Neural cell (in vitro differentiated cells): Measurements from ENCODE around the gene THTPA. TPM values are rescaled to one million over a fixed set of nuclear protein-coding genes. Genes with fewer than 3 reads are reported as not detected.

Experiments used
- H2AFZ ChIP-seq: fragments of 200-600, 300-800 bp; sonication (generic), shearing (Covaris generic); 2 replicates; pipeline ENCODE4 v1.6.0; 2014; ENCODE audit warnings: low read depth, mild to moderate bottlenecking, antibody characterized with exemption, low read length, moderate library complexity
- H3F3A ChIP-seq: fragments of 200-600 bp; shearing (Covaris generic); 2 replicates; pipeline ENCODE4 v1.6.1; 2016; ENCODE audit warnings: mild to moderate bottlenecking, moderate library complexity, mixed read lengths, antibody characterized with exemption, low read length; ENCODE audit not compliant: insufficient read depth, poor library complexity, severe bottlenecking
- H3K27ac ChIP-seq: fragments of 200-600, 300-800 bp; sonication (generic), shearing (Covaris generic); 2 replicates; pipeline ENCODE4 v1.5.1; 2014; ENCODE audit warnings: mild to moderate bottlenecking, low read length, moderate library complexity
- H3K27me3 ChIP-seq: fragments of 300-800, 200-600 bp; sonication (generic), shearing (Covaris generic); 2 replicates; pipeline ENCODE4 v1.6.0; 2014; ENCODE audit warnings: mild to moderate bottlenecking, low read depth, low read length, moderate library complexity; ENCODE audit not compliant: insufficient read depth
- H3K36me3 ChIP-seq: fragments of 300-800, 200-600 bp; sonication (generic), shearing (Covaris generic); 2 replicates; pipeline ENCODE4 v1.5.1; 2014; ENCODE audit warnings: mild to moderate bottlenecking, antibody characterized with exemption, low read length, moderate library complexity; ENCODE audit not compliant: insufficient read depth
- H3K4me2 ChIP-seq: fragments of 300-800, 200-600 bp; sonication (generic), shearing (Covaris generic); 2 replicates; pipeline ENCODE4 v1.6.0; 2014; ENCODE audit warnings: mild to moderate bottlenecking, low read length
- H3K4me3 ChIP-seq: fragments of 300-800, 200-600 bp; sonication (generic), shearing (Covaris generic); 2 replicates; pipeline ENCODE4 v1.5.1; 2014; ENCODE audit warnings: mild to moderate bottlenecking, low read length, moderate library complexity
- H3K79me2 ChIP-seq: fragments of 200-600 bp; shearing (Covaris generic); replicated peaks from 2 replicates; pipeline ENCODE4 v1.6.0; 2014; ENCODE audit warnings: mild to moderate bottlenecking, low read length, moderate library complexity; ENCODE audit not compliant: insufficient read depth
- H3K9ac ChIP-seq: fragments of 300-800, 200-600 bp; sonication (generic), shearing (Covaris generic); 2 replicates; pipeline ENCODE4 v1.6.1; 2016; ENCODE audit warnings: mild to moderate bottlenecking, low read length, mixed read lengths
- H3K9me2 ChIP-seq: fragments of 200-600 bp; shearing (Covaris generic); 2 replicates; pipeline ENCODE4 v1.6.1; 2016; ENCODE audit warnings: mild to moderate bottlenecking, low read length, mixed read lengths; ENCODE audit not compliant: insufficient read depth
- H3K9me3 ChIP-seq: fragments of 200-600, 300-800 bp; sonication (generic), shearing (Covaris generic); 2 replicates; pipeline ENCODE4 v1.6.1; 2016; ENCODE audit warnings: mild to moderate bottlenecking, mixed run types, low read length, moderate library complexity, mixed read lengths
- H4K20me1 ChIP-seq: fragments of 200-600 bp; shearing (Covaris generic); 2 replicates; pipeline ENCODE4 v1.6.1; 2016; ENCODE audit warnings: mild to moderate bottlenecking, mixed run types; ENCODE audit not compliant: insufficient read depth
- EP300 ChIP-seq: fragments of 450-650 bp; conservative IDR thresholded peaks from 2 replicates; pipeline ENCODE4 v1.6.1; 2014; ENCODE audit warnings: antibody characterized with exemption, mild to moderate bottlenecking, moderate library complexity; ENCODE audit not compliant: poor library complexity, severe bottlenecking
- EZH2 ChIP-seq: fragments of 200-600, 300-800 bp; shearing (Covaris generic), sonication (generic); IDR thresholded peaks from 2 replicates; pipeline ENCODE4 v1.6.1; 2014; ENCODE audit warnings: antibody characterized with exemption, low read length, borderline replicate concordance, mild to moderate bottlenecking; ENCODE audit not compliant: insufficient read depth, poor library complexity, severe bottlenecking
- MXI1 ChIP-seq: fragments of 450-650 bp; conservative IDR thresholded peaks from 2 replicates; pipeline ENCODE4 v1.6.1; 2014; ENCODE audit warnings: antibody characterized with exemption, mild to moderate bottlenecking; ENCODE audit not compliant: poor library complexity, severe bottlenecking
- POLR2AphosphoS5 ChIP-seq: IDR thresholded peaks from 2 replicates; pipeline ENCODE4 v1.6.1; 2012
- RAD21 ChIP-seq: fragments of 450-650 bp; conservative IDR thresholded peaks from 2 replicates; pipeline ENCODE4 v1.6.1; 2014; ENCODE audit warnings: antibody characterized with exemption, mild to moderate bottlenecking, moderate library complexity
- REST ChIP-seq: IDR thresholded peaks from 2 replicates; pipeline ENCODE4 v1.6.1; 2012; ENCODE audit warnings: borderline replicate concordance
- SMC3 ChIP-seq: fragments of 450-650 bp; conservative IDR thresholded peaks from 2 replicates; pipeline ENCODE4 v1.6.1; 2014; ENCODE audit warnings: antibody characterized with exemption, mild to moderate bottlenecking, moderate library complexity; ENCODE audit not compliant: poor library complexity
- TAF1 ChIP-seq: IDR thresholded peaks from 2 replicates; pipeline ENCODE4 v1.6.1; 2012; ENCODE audit warnings: low read depth
- polyA plus RNA-seq: library from polyadenylated mRNA; depleted of rRNA; stranded (reverse); fragments of >200 nt; gene quantifications from 2 replicates; pipeline ENCODE4 v1.2.3, GENCODE V29; 2014
- TF ChIP-seq, protein P1 (sequence below): fragments of 450-650 bp; IDR thresholded peaks from 2 replicates; pipeline ENCODE4 v1.5.1; 2014; ENCODE audit warnings: antibody characterized with exemption, mild to moderate bottlenecking, moderate library complexity; ENCODE audit not compliant: poor library complexity, severe bottlenecking

The THTPA gene
- polyA plus RNA-seq, 1 donor from 2014 or later, result 51.3 TPM

- no peak overlapping the region for H3K9ac ChIP-seq
- H3K4me3 ChIP-seq, result no peak overlapping the region
- no peaks in the 10 kb centered on the region for H4K20me1 ChIP-seq
- H3K27ac ChIP-seq, result no peak overlapping the region
- no peaks in the 10 kb centered on the region for H3F3A ChIP-seq
- H3K9me3 ChIP-seq, result no peaks in the 10 kb centered on the region
- no peaks in the 10 kb centered on the region for H3K27me3 ChIP-seq
- no peak overlapping the region for H2AFZ ChIP-seq
- no peaks in the 10 kb centered on the region for H3K79me2 ChIP-seq
- H3K36me3 ChIP-seq, result no peaks in the 10 kb centered on the region
- H3K9me2 ChIP-seq, result no peaks in the 10 kb centered on the region
- no peak for TF ChIP-seq MXI1
- no peak for TF ChIP-seq EZH2
- no peak for TF ChIP-seq EP300
- TF ChIP-seq TAF1, result no peak
- TF ChIP-seq RAD21, result no peak
- no peak for TF ChIP-seq REST
- TF ChIP-seq, protein P1, sequence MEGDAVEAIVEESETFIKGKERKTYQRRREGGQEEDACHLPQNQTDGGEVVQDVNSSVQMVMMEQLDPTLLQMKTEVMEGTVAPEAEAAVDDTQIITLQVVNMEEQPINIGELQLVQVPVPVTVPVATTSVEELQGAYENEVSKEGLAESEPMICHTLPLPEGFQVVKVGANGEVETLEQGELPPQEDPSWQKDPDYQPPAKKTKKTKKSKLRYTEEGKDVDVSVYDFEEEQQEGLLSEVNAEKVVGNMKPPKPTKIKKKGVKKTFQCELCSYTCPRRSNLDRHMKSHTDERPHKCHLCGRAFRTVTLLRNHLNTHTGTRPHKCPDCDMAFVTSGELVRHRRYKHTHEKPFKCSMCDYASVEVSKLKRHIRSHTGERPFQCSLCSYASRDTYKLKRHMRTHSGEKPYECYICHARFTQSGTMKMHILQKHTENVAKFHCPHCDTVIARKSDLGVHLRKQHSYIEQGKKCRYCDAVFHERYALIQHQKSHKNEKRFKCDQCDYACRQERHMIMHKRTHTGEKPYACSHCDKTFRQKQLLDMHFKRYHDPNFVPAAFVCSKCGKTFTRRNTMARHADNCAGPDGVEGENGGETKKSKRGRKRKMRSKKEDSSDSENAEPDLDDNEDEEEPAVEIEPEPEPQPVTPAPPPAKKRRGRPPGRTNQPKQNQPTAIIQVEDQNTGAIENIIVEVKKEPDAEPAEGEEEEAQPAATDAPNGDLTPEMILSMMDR, result no peak
- TF ChIP-seq SMC3, result no peak
- no peak overlapping the region for H3K4me2 ChIP-seq
Measured at GRCh38 chr14:23514644-23514957, 41.5 kb upstream of the THTPA start.

DNA sequence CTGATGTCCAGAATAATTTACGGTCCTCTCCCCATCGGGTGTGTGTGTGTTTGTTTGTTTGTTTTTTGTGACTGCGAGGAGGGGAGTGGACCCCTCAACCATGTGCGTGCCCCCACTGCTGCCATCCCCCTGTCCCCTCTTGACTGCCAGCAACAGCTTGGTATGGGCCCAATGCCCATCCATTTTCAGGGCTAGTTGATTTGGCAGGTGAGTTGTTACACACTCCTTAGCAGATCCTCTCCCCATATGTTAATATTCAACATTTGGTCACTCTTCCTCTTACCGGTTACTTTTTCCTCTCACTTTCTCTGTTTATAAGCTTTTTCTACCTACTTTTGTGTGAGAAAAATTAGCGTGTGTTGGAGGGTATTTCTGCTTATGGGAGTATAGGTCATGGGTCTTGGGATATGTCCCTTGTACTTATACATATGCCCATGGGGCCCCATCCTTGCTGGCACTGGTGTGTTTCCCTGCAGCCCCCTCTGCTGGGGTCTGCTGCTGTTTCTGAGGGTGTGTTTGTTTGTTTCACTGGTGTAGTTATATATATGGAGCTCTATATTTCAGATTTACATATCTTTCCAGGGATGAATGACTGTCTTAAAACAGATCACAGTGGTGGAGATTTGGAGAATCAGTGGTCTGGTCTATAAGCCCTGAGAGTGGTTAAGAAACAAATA is 38.3 kb upstream of the THTPA start:
- Histone ChIP-seq H3K79me2 (no peaks in the 10 kb centered on the region), H4K20me1 (no peaks in the 10 kb centered on the region), H3K36me3 (no peaks in the 10 kb centered on the region), H3K9ac (no peak overlapping the region), H2AFZ (no peak overlapping the region), H3F3A (no peaks in the 10 kb centered on the region), H3K27ac (no peak overlapping the region), H3K27me3 (no peaks in the 10 kb centered on the region), H3K9me3 (no peaks in the 10 kb centered on the region), H3K4me2 (no peak overlapping the region), H3K9me2 (no peaks in the 10 kb centered on the region), H3K4me3 (no peak overlapping the region)
- TF ChIP-seq, protein P1, result no peak
- peak; percentile 8 for TF ChIP-seq POLR2AphosphoS5
- no peak for TF ChIP-seq REST
